GM12891 (cell line): ENCODE results near the gene DYNLT1.

Source experiments
- POLR2A ChIP-seq: IDR thresholded peaks from 2 replicates; pipeline ENCODE4 v1.6.1; 2011; ENCODE audit warnings: low read depth, low read length, control low read depth
- POLR2AphosphoS5 ChIP-seq: IDR thresholded peaks from 2 replicates; pipeline ENCODE4 v1.6.1; 2011; ENCODE audit warnings: low read depth, low read length, control low read depth
- SPI1 ChIP-seq: IDR thresholded peaks from 2 replicates; pipeline ENCODE4 v1.6.1; 2011; ENCODE audit warnings: low read depth, low read length, control low read depth
- TAF1 ChIP-seq: IDR thresholded peaks from 2 replicates; pipeline ENCODE4 v1.6.1; 2011; ENCODE audit warnings: low read depth, low read length, control low read depth

DNA sequence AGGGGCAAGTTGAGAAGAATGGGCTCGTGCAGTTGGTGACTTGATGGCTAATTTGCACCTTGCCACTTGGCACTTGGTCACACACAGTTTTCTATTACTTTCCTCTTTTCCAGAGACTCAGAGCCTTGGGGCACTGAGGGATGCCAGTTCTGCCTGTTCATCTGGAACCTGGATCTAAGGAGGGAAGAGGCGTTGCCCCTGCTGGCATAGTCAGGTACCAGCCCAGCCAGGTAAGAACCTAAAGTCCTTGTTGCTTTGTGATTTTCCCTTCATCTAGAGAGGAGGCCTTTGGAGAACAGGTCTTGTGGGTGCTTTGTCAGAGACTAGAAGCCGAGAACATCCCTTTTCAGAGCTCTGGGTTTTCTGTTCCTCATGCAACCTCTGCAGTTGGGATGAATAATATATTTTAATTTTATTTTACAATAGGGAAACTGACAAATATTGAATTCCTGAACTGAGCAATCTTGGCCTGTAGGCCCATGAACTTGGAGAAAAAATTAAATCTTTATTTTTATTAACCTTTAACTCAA lies 16.7 kb upstream of the DYNLT1 start:
- TF ChIP-seq POLR2A = no peak
- no peak for TF ChIP-seq TAF1
- TF ChIP-seq POLR2AphosphoS5 = no peak
- no peak for TF ChIP-seq SPI1
